DND-41 (cell line): ENCODE measurements around the gene ADAM15.

Experiments
- ATAC-seq: fragments of 200-7000 bp; cut with Tn5 transposase; 3 replicates; pipeline ENCODE4 v1.9.1; 2021; ENCODE audit warnings: low read depth; ENCODE audit not compliant: insufficient read depth
- DNase-seq: peaks from one replicate; pipeline ENCODE4 v3.0.0-alpha.2; 2020
- H2AFZ ChIP-seq: 2 replicates; pipeline ENCODE4 v1.6.0; 2012; ENCODE audit warnings: low read depth, low read length
- H3K27ac ChIP-seq: 2 replicates; pipeline ENCODE4 v1.5.1; 2012; ENCODE audit warnings: low read length, inconsistent platforms
- H3K27me3 ChIP-seq: fragments of 200-600 bp; sonication (generic); 2 replicates; pipeline ENCODE4 v1.6.0; 2012; ENCODE audit warnings: low read length, mild to moderate bottlenecking, inconsistent platforms; ENCODE audit not compliant: insufficient read depth, poor library complexity
- H3K36me3 ChIP-seq: 2 replicates; pipeline ENCODE4 v1.5.1; 2012; ENCODE audit warnings: low read length, inconsistent platforms; ENCODE audit not compliant: insufficient read depth
- H3K4me1 ChIP-seq: 2 replicates; pipeline ENCODE4 v1.5.1; 2012; ENCODE audit warnings: mild to moderate bottlenecking, low read length; ENCODE audit not compliant: insufficient read depth
- H3K4me2 ChIP-seq: 2 replicates; pipeline ENCODE4 v1.6.0; 2012; ENCODE audit warnings: mild to moderate bottlenecking, moderate library complexity, low read length, inconsistent platforms; ENCODE audit not compliant: insufficient read depth
- H3K4me3 ChIP-seq, 2 experiments: fragments of 200-600 bp in 1 of 2; shearing (Covaris generic) in 1 of 2; 2 replicates each; pipeline ENCODE4 v1.5.1; 2012 to 2016; ENCODE audit warnings: inconsistent platforms in 2 of 2, low read length in 2 of 2, mild to moderate bottlenecking in 2 of 2, low read depth in 1 of 2, moderate library complexity in 1 of 2
- H3K79me2 ChIP-seq: 2 replicates; pipeline ENCODE4 v1.6.0; 2012; ENCODE audit warnings: low read length, inconsistent platforms; ENCODE audit not compliant: insufficient read depth
- H3K9ac ChIP-seq: 2 replicates; pipeline ENCODE4 v1.6.0; 2012; ENCODE audit warnings: low read depth, mild to moderate bottlenecking, inconsistent platforms, low read length, moderate library complexity
- H3K9me3 ChIP-seq: 2 replicates; pipeline ENCODE4 v1.5.1; 2012; ENCODE audit warnings: low read length, moderate library complexity, mild to moderate bottlenecking, inconsistent platforms; ENCODE audit not compliant: insufficient read depth, severe bottlenecking
- H4K20me1 ChIP-seq: 2 replicates; pipeline ENCODE4 v1.6.0; 2012; ENCODE audit warnings: low read length; ENCODE audit not compliant: insufficient read depth
- EZH2 ChIP-seq: IDR thresholded peaks from 3 replicates; pipeline ENCODE4 v1.6.1; 2012; ENCODE audit warnings: borderline replicate concordance, low read depth, mild to moderate bottlenecking, moderate library complexity, low read length, inconsistent platforms; ENCODE audit not compliant: severe bottlenecking
- TF ChIP-seq, protein P1 (sequence below): IDR thresholded peaks from 2 replicates; pipeline ENCODE4 v1.5.1; 2012; ENCODE audit warnings: borderline replicate concordance, low read length, moderate library complexity, mild to moderate bottlenecking; ENCODE audit not compliant: poor library complexity, severe bottlenecking; ENCODE audit errors: extremely low read depth

The ADAM15 gene

DNA sequence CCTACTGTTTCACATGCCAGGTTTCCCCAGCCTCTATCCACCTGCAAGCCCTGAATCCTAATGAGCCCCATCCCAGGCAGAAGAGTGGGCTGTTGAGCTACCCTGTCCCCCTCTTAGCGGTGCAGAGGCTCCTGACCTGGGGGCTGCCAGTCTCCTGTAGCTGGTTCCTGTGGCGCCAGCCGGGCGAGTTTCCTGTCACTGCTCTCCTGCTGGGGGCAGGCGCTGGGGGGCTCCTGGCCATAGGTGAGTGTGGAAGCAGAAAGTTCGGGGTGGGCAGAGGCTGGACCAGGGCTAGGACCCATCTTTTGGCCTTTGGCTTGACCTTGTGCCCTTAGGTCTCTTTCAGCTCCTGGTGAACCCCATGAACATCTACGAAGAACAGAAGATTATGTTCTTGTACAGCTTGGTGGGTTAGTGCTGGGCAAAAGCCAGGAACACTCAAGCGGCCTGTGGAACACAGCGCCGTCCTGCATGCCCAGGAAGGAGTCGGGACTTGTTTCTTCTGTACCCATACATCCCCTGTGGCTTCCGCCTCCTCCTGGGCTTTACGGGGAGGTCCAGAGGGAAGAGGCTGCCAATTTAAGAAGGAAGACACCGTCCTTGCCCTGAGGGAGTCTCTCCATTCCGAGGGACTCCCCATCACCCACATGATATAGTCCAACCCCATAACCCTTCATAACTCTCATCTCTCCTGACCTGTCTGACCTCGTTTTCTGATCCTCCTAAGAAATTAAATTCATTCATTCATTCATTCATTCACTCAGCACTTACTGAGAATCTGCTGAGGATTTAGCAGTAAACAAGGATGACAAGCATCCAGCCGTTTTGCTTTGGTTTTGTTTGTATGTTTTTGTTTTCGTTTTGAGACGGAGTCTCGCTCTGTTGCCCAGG is 16.6 kb upstream of the ADAM15 start:
- DNase-seq: no peak

DNA sequence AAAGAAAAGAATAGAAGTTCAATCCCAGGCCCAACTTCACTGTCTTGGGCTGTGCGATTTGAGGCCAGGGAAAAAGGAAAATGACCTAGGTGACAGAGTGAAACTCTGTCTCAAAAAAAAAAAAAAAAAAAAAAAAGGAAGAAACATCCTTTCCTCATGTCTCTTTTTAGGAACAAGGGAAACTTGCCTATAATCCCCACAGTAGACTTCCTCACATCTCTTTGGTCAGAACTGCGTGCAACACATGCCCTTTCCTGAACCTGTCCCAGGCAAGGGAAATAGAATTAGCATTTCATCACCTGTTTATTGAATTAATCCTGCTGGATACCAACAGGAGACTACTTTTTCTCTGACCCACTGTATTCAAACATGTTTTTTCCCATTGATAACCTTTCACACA is 15.2 kb upstream of the ADAM15 start:
- no peak for DNase-seq
- peaks cover 7% of the 10 kb centered on the region; the same call in 1 of the 2 replicates for H4K20me1 ChIP-seq
- H3K27ac ChIP-seq: no peak overlapping the region
- H3K79me2 ChIP-seq: no peaks in the 10 kb centered on the region
- no peak for ATAC-seq
- no peaks in the 10 kb centered on the region for H3K9me3 ChIP-seq
- H3K27me3 ChIP-seq: peaks cover 29% of the 10 kb centered on the region
- no peak overlapping the region for H3K4me2 ChIP-seq
- H2AFZ ChIP-seq: no peak overlapping the region
- no peaks in the 10 kb centered on the region for H3K36me3 ChIP-seq
- TF ChIP-seq, protein P1, sequence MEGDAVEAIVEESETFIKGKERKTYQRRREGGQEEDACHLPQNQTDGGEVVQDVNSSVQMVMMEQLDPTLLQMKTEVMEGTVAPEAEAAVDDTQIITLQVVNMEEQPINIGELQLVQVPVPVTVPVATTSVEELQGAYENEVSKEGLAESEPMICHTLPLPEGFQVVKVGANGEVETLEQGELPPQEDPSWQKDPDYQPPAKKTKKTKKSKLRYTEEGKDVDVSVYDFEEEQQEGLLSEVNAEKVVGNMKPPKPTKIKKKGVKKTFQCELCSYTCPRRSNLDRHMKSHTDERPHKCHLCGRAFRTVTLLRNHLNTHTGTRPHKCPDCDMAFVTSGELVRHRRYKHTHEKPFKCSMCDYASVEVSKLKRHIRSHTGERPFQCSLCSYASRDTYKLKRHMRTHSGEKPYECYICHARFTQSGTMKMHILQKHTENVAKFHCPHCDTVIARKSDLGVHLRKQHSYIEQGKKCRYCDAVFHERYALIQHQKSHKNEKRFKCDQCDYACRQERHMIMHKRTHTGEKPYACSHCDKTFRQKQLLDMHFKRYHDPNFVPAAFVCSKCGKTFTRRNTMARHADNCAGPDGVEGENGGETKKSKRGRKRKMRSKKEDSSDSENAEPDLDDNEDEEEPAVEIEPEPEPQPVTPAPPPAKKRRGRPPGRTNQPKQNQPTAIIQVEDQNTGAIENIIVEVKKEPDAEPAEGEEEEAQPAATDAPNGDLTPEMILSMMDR: no peak
- no peak for TF ChIP-seq EZH2
- H3K9ac ChIP-seq: no peak overlapping the region
- no peaks in the 10 kb centered on the region for H3K4me1 ChIP-seq
- H3K4me3 ChIP-seq: no peak overlapping the region

More for the DNA sequence above, 16.6 kb upstream of the ADAM15 start:
- Histone ChIP-seq H3K9me3 (no peaks in the 10 kb centered on the region), H3K4me1 (no peaks in the 10 kb centered on the region), H3K36me3 (no peaks in the 10 kb centered on the region), H3K27ac (no peak overlapping the region), H4K20me1 (peaks cover 12% of the 10 kb centered on the region; the same call in 1 of the 2 replicates), H3K4me3 (no peak overlapping the region), H2AFZ (no peak overlapping the region), H3K79me2 (no peaks in the 10 kb centered on the region), H3K9ac (no peak overlapping the region), H3K27me3 (peaks cover 30% of the 10 kb centered on the region), H3K4me2 (no peak overlapping the region)
- ATAC-seq: no peak
- TF ChIP-seq, protein P1: no peak
- no peak for TF ChIP-seq EZH2

DNA sequence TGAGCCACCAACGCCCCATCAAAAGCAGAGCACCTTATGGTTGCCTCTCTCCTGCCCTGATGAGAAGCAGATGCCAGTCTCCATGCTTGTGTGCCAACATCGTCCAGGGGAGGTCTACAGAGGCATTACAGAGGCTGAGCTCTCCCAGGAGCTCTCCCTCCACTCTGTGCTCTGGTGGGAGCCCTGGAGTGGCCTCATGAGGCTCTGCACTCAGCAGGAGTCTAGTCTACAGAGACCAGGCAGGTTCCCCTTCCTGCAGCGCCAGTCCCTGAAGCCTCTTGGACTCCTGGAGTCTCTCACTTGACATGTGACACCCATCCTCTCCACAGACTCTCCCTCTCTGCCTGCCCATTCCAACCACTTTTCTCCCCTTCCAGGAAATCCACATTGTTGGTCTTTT is 14.1 kb upstream of the ADAM15 start:
- H2AFZ ChIP-seq: no peak overlapping the region

GRCh38 chr1:155037851-155038441 is 13.2 kb upstream of the ADAM15 start:
- TF ChIP-seq, protein P1: no peak
- no peak for TF ChIP-seq EZH2
- H3K27me3 ChIP-seq: peaks cover 39% of the 10 kb centered on the region
- H2AFZ ChIP-seq: no peak overlapping the region
- H3K27ac ChIP-seq: no peak overlapping the region
- no peaks in the 10 kb centered on the region for H3K36me3 ChIP-seq
- peaks cover 5% of the 10 kb centered on the region; the same call in 1 of the 2 replicates for H4K20me1 ChIP-seq
- no peak overlapping the region for H3K4me3 ChIP-seq
- no peaks in the 10 kb centered on the region for H3K9me3 ChIP-seq
- H3K4me2 ChIP-seq: no peak overlapping the region
- H3K4me1 ChIP-seq: no peaks in the 10 kb centered on the region
- ATAC-seq: no peak
- no peaks in the 10 kb centered on the region for H3K79me2 ChIP-seq
- H3K9ac ChIP-seq: no peak overlapping the region
- DNase-seq: no peak

More for the DNA sequence above, 14.1 kb upstream of the ADAM15 start:
- H4K20me1 ChIP-seq: peaks cover 5% of the 10 kb centered on the region; the same call in 1 of the 2 replicates
- H3K9ac ChIP-seq: no peak overlapping the region
- H3K27ac ChIP-seq: no peak overlapping the region
- H3K4me1 ChIP-seq: no peaks in the 10 kb centered on the region
- H3K36me3 ChIP-seq: no peaks in the 10 kb centered on the region
- no peak overlapping the region for H3K4me3 ChIP-seq
- no peaks in the 10 kb centered on the region for H3K79me2 ChIP-seq
- ATAC-seq (no peak), DNase-seq (no peak)
- no peaks in the 10 kb centered on the region for H3K9me3 ChIP-seq
- no peak overlapping the region for H3K4me2 ChIP-seq
- H3K27me3 ChIP-seq: peaks cover 36% of the 10 kb centered on the region
- no peak for TF ChIP-seq EZH2
